LNCaP clone FGC (cell line): ENCODE measurements around the gene DRD4.

Experiments
- DNase-seq: peaks from one replicate; pipeline ENCODE4 v3.0.0-alpha.2; 2011; ENCODE audit warnings: low read depth
- H3K4me3 ChIP-seq: 2 replicates; pipeline ENCODE4 v1.5.1; 2011; ENCODE audit warnings: mild to moderate bottlenecking, low read depth, low read length, control low read depth
- TF ChIP-seq, protein P1 (sequence below): IDR thresholded peaks from 2 replicates; pipeline ENCODE4 v1.5.1; 2012; ENCODE audit warnings: mild to moderate bottlenecking; ENCODE audit not compliant: control insufficient read depth, insufficient read depth; ENCODE audit errors: extremely low read depth

DRD4 gene

DNA sequence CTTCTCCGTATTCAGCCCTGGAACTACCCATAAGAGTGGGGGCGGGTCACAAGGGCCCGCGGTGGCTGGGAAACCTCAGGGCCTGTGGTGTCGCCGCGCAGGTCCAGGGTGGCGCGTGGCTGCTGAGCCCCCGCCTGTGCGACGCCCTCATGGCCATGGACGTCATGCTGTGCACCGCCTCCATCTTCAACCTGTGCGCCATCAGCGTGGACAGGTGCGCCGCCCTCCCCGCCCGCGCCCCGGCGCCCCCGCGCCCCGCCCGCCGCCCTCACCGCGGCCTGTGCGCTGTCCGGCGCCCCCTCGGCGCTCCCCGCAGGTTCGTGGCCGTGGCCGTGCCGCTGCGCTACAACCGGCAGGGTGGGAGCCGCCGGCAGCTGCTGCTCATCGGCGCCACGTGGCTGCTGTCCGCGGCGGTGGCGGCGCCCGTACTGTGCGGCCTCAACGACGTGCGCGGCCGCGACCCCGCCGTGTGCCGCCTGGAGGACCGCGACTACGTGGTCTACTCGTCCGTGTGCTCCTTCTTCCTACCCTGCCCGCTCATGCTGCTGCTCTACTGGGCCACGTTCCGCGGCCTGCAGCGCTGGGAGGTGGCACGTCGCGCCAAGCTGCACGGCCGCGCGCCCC lies 2.4 kb downstream of the DRD4 start:
- TF ChIP-seq, protein P1, sequence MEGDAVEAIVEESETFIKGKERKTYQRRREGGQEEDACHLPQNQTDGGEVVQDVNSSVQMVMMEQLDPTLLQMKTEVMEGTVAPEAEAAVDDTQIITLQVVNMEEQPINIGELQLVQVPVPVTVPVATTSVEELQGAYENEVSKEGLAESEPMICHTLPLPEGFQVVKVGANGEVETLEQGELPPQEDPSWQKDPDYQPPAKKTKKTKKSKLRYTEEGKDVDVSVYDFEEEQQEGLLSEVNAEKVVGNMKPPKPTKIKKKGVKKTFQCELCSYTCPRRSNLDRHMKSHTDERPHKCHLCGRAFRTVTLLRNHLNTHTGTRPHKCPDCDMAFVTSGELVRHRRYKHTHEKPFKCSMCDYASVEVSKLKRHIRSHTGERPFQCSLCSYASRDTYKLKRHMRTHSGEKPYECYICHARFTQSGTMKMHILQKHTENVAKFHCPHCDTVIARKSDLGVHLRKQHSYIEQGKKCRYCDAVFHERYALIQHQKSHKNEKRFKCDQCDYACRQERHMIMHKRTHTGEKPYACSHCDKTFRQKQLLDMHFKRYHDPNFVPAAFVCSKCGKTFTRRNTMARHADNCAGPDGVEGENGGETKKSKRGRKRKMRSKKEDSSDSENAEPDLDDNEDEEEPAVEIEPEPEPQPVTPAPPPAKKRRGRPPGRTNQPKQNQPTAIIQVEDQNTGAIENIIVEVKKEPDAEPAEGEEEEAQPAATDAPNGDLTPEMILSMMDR = no peak
- DNase-seq = no peak
- no peak overlapping the region for H3K4me3 ChIP-seq

DNA sequence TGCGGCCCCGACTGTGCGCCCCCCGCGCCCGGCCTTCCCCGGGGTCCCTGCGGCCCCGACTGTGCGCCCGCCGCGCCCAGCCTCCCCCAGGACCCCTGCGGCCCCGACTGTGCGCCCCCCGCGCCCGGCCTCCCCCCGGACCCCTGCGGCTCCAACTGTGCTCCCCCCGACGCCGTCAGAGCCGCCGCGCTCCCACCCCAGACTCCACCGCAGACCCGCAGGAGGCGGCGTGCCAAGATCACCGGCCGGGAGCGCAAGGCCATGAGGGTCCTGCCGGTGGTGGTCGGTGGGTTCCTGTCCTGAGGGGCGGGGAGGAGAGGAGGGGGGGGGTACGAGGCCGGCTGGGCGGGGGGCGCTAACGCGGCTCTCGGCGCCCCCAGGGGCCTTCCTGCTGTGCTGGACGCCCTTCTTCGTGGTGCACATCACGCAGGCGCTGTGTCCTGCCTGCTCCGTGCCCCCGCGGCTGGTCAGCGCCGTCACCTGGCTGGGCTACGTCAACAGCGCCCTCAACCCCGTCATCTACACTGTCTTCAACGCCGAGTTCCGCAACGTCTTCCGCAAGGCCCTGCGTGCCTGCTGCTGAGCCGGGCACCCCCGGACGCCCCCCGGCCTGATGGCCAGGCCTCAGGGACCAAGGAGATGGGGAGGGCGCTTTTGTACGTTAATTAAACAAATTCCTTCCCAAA lies 3.1 kb downstream of the DRD4 start:
- DNase-seq = no peak
- no peak overlapping the region for H3K4me3 ChIP-seq
- TF ChIP-seq, protein P1 = no peak

DNA sequence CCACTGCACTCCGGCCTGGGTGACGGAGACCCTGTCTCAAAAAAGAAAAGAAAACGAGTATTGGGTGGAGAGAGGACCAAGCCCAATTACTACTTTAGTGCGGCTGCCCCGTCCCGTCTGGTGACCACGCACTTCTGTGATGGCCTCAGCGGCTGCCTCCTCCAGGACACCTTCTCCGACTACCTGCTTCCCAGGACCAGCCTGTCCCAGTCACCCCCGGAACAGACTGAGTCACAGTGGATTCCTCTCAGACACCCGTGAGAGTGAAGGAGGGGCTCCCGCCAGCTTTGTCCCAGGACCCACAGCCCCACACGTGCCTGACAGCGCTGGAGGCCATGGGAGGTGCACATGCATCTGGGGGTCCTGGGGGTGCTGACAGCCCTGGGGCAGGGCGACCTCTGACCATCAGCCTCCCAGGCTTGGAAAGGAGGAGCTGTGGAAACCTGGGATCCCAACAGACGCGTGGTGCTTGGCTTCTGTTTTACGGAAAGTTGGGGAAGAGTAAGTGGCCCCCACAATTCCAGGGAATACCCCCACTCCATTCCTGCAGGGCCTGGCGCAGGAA lies 4.8 kb downstream of the DRD4 start:
- no peak for DNase-seq
- no peak overlapping the region for H3K4me3 ChIP-seq
- TF ChIP-seq, protein P1 = no peak

DNA sequence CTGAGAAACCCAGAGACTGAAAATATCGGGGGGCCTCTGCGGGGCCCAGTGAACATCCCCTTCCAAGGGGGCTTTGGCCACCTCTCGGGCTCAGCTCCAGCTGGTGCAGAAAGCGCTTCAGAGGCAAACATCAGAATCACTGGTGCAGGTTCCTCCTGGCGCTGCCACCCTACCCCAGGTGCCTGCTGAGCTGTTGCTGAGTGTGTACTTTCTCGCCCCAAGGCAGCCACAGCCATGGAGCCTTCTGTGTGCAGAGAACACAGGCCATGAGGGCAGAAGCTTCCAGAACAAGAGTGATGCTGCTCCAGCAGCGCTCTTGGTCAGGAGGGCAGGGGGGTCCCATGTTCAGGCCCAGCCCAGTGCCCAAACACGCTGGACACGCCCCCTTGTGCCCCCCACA lies 6.3 kb downstream of the DRD4 start:
- no peak for DNase-seq
- TF ChIP-seq, protein P1 = no peak
- H3K4me3 ChIP-seq = no peak overlapping the region

DNA sequence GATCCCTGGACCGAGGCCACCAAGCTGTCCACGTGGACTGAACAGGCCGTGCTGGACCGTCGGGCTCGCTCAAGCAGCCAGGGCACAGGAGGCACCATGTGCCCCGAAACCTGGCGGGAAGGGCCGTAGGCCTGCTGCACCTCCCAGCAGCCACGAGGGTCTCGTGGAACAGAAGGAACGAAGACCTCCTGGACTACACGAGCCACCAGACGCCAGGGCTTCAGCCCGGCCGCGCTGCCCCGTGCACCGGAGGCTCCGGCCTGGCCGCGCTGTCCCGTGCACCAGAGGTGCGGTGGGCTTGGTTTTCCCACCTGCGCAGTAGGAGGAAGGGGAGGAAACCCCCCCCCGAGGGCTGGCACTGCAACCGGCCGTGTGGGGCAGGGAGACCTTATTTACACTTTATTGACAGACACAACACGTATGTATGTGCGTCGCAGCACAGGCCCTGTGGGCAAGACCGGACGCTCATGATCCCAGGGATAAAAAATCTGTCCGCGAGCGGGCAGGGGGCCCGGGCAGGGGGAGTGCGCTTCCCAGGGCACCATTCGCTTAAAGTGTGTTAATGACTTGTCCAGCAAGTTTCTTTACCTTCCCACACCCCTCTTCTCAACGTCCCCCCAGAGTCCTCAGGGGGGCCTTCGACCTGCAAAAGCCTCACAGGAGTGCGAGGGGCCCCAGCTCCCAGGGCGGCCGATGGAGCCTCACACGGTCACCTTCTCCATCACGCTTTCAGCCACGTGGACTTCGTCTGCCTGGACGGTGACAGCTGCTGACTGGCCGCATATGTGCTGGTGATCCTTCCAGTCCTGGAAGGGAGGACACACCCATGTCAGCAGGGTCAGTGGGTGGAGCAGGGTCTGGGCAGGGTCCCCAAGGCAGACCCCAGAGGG lies 7.0 kb downstream of the DRD4 start:
- H3K4me3 ChIP-seq = no peak overlapping the region
- DNase-seq = no peak
- TF ChIP-seq, protein P1 = no peak

DNA sequence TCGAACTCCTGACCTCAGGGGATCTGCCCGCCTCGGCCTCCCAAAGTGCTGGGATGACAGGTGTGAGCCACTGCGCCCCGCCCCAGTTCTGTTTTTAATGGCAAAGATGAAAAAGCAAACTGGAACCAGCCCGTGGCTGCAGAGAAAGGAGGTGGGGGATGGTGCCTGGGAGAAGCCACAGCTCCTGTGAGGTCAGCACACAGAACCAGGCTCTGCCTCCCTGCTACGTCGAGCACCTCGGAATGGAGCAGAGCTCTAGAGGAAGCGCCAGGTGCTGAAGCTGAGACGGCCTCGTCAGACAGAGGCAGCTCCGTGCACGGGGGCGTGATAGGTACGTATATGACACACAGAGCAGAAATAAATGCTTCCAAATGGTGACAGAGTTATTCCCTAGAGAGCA lies 8.5 kb downstream of the DRD4 start:
- DNase-seq = no peak
- no peak overlapping the region for H3K4me3 ChIP-seq
- TF ChIP-seq, protein P1 = no peak
